Adrenal gland (tissue), 12 donors: ENCODE measurements around the gene MITF. TPM values are rescaled to one million over a fixed set of nuclear protein-coding genes. Genes with fewer than 3 reads are reported as not detected.
"Not testable (repeated sequence)": the region's sequence is repeated elsewhere in the genome, so short reads cannot be mapped to it uniquely, and the experiment has no call there.

Experiments
- DNase-seq, 7 donors: peaks; one replicate each; pipeline ENCODE4 v3.0.0-alpha.2; 2019 to 2020
- H3K27ac ChIP-seq, 5 donors: fragments of 200-600 bp; sonication (generic) in 4 of 5; 1 replicate in 3 of 5; 2 replicates in 2 of 5; pipeline versions ENCODE4 v1.5.1 to v1.8.0; 2016 to 2020; ENCODE audit warnings: mild to moderate bottlenecking in 1 of 5
- H3K27me3 ChIP-seq: fragments of 200-600 bp; 2 replicates; pipeline ENCODE4 v1.8.0; 2021
- H3K36me3 ChIP-seq, 2 donors: fragments of 200-600 bp; replicated peaks in 1 of 2; 1 replicate in 1 of 2; 2 replicates in 1 of 2; pipeline versions ENCODE4 v1.5.1 to v1.8.0; 2018 to 2022
- H3K4me1 ChIP-seq, 2 donors: fragments of 200-600 bp; replicated peaks in 1 of 2; 1 replicate in 1 of 2; 2 replicates in 1 of 2; pipeline versions ENCODE4 v1.5.1 to v1.8.0; 2018 to 2021
- H3K4me3 ChIP-seq, 4 donors: fragments of 200-600 bp; sonication (generic) in 3 of 4; one replicate each; pipeline ENCODE4 v1.5.1; 2016 to 2018
- H3K9me3 ChIP-seq, 3 donors: fragments of 200-600 bp; sonication (generic) in 1 of 3; replicated peaks in 1 of 3; 1 replicate in 2 of 3; 2 replicates in 1 of 3; pipeline versions ENCODE4 v1.5.1 to v1.8.0; 2016 to 2021
- POLR2A ChIP-seq, 2 donors: fragments of 450-650 bp; IDR thresholded peaks; one replicate each; pipeline ENCODE4 v1.6.1; 2017; ENCODE audit warnings: antibody characterized with exemption in 2 of 2, mild to moderate bottlenecking in 2 of 2, moderate library complexity in 1 of 2
- WGBS, 4 donors: extraction: QIAGEN DNeasy Blood & Tissue Kit in 2 of 4; methylation state at CpG; one replicate each; pipeline versions ENCODE4 v1.1.5 to v1.1.7; 2013 to 2017; 5-methylcytosine and 5-hydroxymethylcytosine counted together
- intact Hi-C, 2 donors: fragments of 100-400 bp; cut with DNase I; formaldehyde crosslinking; loops; one replicate each; pipeline versions ENCODE4 v1.14.1 to v1.15.0; 2022 to 2023
- polyA plus RNA-seq, 3 donors: library from polyadenylated mRNA; stranded (reverse); fragments of 200-250 nt in 2 of 3; fragments of 350-450 nt in 1 of 3; fragmentation: Illumina TruSeq in 1 of 3; extraction: RNeasy Lipid Tissue Mini Kit (QIAGEN cat#74804) in 1 of 3; gene quantifications; one replicate each; pipeline ENCODE4 v1.2.3, GENCODE V29; 2013 to 2014
- total RNA-seq, 9 donors: library from RNA; depleted of rRNA in 4 of 9; stranded (reverse); fragments of >200 nt in 4 of 9; fragments of 120-200 nt in 1 of 9; fragmentation: NEBNext Ultra II Directional in 1 of 9; extraction: Animal tissue kit (Norgen Biotek cat#: 25700) in 1 of 9; gene quantifications; one replicate each; pipeline versions ENCODE4 v1.1.0 to v1.2.4, GENCODE V29; 2013 to 2023
- TF ChIP-seq, protein P1 (sequence below), 6 experiments: fragments of 450-650 bp in 4 of 6; fragments of 200-600 bp in 2 of 6; sonication (generic) in 1 of 6; IDR thresholded peaks; 1 replicate in 5 of 6; 2 replicates in 1 of 6; pipeline versions ENCODE4 v1.5.1 to v1.8.0; 2016 to 2021; ENCODE audit warnings: antibody characterized with exemption in 6 of 6, mild to moderate bottlenecking in 2 of 6, moderate library complexity in 1 of 6
- donor health status: healthy with polysubstance abuse.
- donor health status: Bipolar disorder and iron deficiency.
- donor health status: DM: yes; HTN: yes; CAD: no.
- donor health status: DM: no; HTN: no; CAD: no.
- donor health status: DM: no; HTN: no; CAD: no.
- donor health status: DM: yes; HTN: yes; CAD: no.

MITF gene
- total and polyA plus RNA-seq, 12 donors: 2.4 to 23.4 (median 10.6) TPM

DNA sequence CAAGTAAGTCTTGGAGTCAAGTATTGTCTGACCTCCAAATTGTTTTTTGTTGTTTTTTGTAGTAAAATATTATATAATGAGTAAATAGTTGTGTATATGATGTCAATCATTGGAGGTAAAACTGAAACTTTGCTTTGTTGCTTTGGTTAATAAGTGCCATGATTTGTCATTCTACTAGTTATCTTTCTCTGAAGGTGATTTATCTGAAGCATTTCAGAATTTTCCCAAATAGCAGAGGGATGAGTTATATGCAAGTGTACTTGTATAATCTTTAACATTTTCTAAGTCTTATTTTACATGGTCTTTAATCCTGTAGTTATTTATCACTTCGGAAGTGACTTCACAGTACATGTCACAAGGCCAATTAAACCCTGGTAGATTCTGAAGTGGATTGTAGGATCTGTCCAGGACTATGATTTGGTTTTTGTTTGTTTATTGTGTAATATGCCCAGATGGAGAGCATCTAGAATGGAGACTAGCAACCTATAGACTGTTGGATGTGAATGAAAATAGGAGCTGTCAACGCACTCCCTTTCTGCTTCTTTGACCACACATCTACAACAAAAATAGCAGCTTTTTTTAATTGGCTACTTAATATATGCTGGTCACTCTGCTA, 167.2 kb downstream of the MITF start:
- 91 to 100% (median 96%) methylated on average over 2 of the region's 2 CpGs for WGBS, 4 donors
- Histone ChIP-seq H3K27ac (no peak overlapping the region), H3K27me3 (no peaks in the 10 kb centered on the region), H3K4me3 (no peak overlapping the region), H3K36me3 (no peaks in the 10 kb centered on the region), H3K4me1 (peaks cover 0 to 6% of the 10 kb centered on the region in 2 donors), H3K9me3 (no peaks in the 10 kb centered on the region)
- intact Hi-C loops: no loop called here
- DNase-seq: no peak
- TF ChIP-seq, protein P1, sequence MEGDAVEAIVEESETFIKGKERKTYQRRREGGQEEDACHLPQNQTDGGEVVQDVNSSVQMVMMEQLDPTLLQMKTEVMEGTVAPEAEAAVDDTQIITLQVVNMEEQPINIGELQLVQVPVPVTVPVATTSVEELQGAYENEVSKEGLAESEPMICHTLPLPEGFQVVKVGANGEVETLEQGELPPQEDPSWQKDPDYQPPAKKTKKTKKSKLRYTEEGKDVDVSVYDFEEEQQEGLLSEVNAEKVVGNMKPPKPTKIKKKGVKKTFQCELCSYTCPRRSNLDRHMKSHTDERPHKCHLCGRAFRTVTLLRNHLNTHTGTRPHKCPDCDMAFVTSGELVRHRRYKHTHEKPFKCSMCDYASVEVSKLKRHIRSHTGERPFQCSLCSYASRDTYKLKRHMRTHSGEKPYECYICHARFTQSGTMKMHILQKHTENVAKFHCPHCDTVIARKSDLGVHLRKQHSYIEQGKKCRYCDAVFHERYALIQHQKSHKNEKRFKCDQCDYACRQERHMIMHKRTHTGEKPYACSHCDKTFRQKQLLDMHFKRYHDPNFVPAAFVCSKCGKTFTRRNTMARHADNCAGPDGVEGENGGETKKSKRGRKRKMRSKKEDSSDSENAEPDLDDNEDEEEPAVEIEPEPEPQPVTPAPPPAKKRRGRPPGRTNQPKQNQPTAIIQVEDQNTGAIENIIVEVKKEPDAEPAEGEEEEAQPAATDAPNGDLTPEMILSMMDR (IDR thresholded peaks at IDR 0.05): no peak
- TF ChIP-seq POLR2A (IDR thresholded peaks at IDR 0.05): no peak

DNA sequence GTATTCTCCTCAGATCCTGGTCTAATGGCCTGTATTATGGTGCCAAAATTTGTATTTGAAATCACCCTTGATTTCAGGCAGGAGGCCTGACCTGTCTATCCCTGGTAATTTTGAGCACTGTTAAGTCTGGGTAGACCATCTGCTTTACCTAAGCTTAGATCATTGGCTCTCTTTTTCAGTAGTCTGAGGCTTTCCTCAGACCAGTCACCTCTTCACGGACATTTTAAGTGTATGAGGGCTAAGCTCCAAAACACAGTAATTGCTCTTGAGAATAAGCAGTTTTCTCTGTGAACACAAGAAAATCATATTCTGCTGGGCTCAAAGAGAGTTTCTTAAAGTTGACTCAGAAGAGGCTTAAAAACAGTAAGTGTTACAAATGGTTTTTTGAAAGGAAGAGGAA, 168.3 kb downstream of the MITF start:
- no peaks in the 10 kb centered on the region for H3K27me3 ChIP-seq
- H3K36me3 ChIP-seq: no peaks in the 10 kb centered on the region
- 59 to 88% (median 74%) methylated on average over 1 of the region's 1 CpG for WGBS, 4 donors
- no peak for TF ChIP-seq POLR2A (IDR thresholded peaks at IDR 0.05)
- TF ChIP-seq, protein P1 (IDR thresholded peaks at IDR 0.05): no peak
- no peak overlapping the region for H3K4me3 ChIP-seq
- H3K9me3 ChIP-seq: no peaks in the 10 kb centered on the region
- no peak for DNase-seq
- H3K27ac ChIP-seq: no peak overlapping the region
- intact Hi-C loops: no loop called here
- H3K4me1 ChIP-seq: no peaks in the 10 kb centered on the region

DNA sequence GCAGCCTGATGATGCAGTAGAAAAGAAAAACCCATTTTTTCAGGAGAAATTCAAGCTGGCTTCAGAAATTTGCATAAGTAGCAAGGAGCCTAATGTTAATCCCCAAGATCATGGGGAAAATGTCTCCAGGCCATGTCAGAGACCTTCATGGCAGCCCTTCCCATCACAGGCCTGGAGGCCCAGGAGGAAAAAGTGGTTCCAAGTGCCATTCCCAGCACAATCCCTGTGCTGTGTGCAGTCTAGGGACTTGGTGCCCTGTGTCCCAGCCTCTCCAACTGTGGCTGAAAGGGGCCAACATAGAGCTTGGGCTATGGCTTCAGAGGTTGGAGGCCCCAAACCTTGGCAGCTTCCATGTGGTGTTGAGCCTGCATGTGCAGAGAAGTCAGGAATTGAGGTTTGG, 170.6 kb downstream of the MITF start:
- DNase-seq, intact Hi-C loops, H3K9me3 ChIP-seq, H3K4me3 ChIP-seq, H3K27me3 ChIP-seq, H3K27ac ChIP-seq, H3K4me1 ChIP-seq, H3K36me3 ChIP-seq: not testable (repeated sequence)

- H3K4me1 ChIP-seq: no peaks in the 10 kb centered on the region
- DNase-seq: no peak
- 85 to 96% (median 92%) methylated on average over 3 of the region's 3 CpGs for WGBS, 4 donors
- no peak overlapping the region for H3K27ac ChIP-seq
- no peak overlapping the region for H3K4me3 ChIP-seq
- H3K9me3 ChIP-seq: no peaks in the 10 kb centered on the region
- H3K27me3 ChIP-seq: no peaks in the 10 kb centered on the region
- H3K36me3 ChIP-seq: no peaks in the 10 kb centered on the region
- intact Hi-C loops: no loop called here
- TF ChIP-seq, protein P1 (IDR thresholded peaks at IDR 0.05): no peak
- no peak for TF ChIP-seq POLR2A (IDR thresholded peaks at IDR 0.05)
Observed at GRCh38 chr3:69913422-69913821, 174.2 kb downstream of the MITF start.

- 86 to 97% (median 93%) methylated on average over 4 of the region's 4 CpGs for WGBS, 4 donors
- DNase-seq: no peak
- Histone ChIP-seq H3K36me3 (no peaks in the 10 kb centered on the region), H3K27ac (no peak overlapping the region), H3K4me3 (no peak overlapping the region), H3K27me3 (no peaks in the 10 kb centered on the region), H3K4me1 (no peaks in the 10 kb centered on the region), H3K9me3 (no peaks in the 10 kb centered on the region)
- intact Hi-C loops: no loop called here
- TF ChIP-seq POLR2A (IDR thresholded peaks at IDR 0.05): no peak
- TF ChIP-seq, protein P1 (IDR thresholded peaks at IDR 0.05): no peak
Observed at GRCh38 chr3:69914395-69914794, 175.1 kb downstream of the MITF start.
